Kidney (tissue), 14 donors: ENCODE results near the gene ELOA. TPM values are rescaled to one million over a fixed set of nuclear protein-coding genes. Genes with fewer than 3 reads are reported as not detected.

Source experiments
- DNase-seq, 5 donors: peaks; one replicate each; pipeline ENCODE4 v3.0.0-alpha.2; 2013 to 2020
- FAIRE-seq: peaks from 2 replicates; lab custom pipeline; 2012; peaks lifted over from hg19 to GRCh38; lab: Jason Lieb, UNC
- H3K27ac ChIP-seq, 2 donors: one replicate each; pipeline ENCODE4 v1.7.0; 2013; ENCODE audit warnings: low read depth in 2 of 2, low read length in 2 of 2, inconsistent platforms in 1 of 2
- H3K27me3 ChIP-seq: one replicate; pipeline ENCODE4 v1.7.1; 2013; ENCODE audit warnings: low read length, inconsistent platforms; ENCODE audit not compliant: control insufficient read depth, insufficient read depth
- H3K36me3 ChIP-seq, 3 donors: one replicate each; pipeline versions ENCODE4 v1.7.0 to v1.7.1; 2013; ENCODE audit warnings: low read length in 3 of 3, control low read depth in 1 of 3, inconsistent platforms in 1 of 3; ENCODE audit not compliant: insufficient read depth in 3 of 3, control insufficient read depth in 2 of 3
- H3K4me1 ChIP-seq, 3 donors: one replicate each; pipeline versions ENCODE4 v1.7.0 to v1.7.1; 2013; ENCODE audit warnings: low read length in 3 of 3, inconsistent platforms in 1 of 3, low read depth in 1 of 3; ENCODE audit not compliant: control insufficient read depth in 2 of 3, insufficient read depth in 2 of 3
- H3K4me3 ChIP-seq, 3 donors: one replicate each; pipeline versions ENCODE4 v1.7.0 to v1.8.1; 2013; ENCODE audit warnings: low read length in 3 of 3, control low read depth in 1 of 3, inconsistent platforms in 1 of 3
- H3K9ac ChIP-seq, 3 donors: one replicate each; pipeline versions ENCODE4 v1.7.0 to v1.7.1; 2013; ENCODE audit warnings: low read length in 3 of 3, control low read depth in 1 of 3, inconsistent platforms in 1 of 3
- H3K9me3 ChIP-seq, 3 donors: one replicate each; pipeline versions ENCODE4 v1.7.0 to v1.7.1; 2013; ENCODE audit warnings: low read length in 3 of 3, control low read depth in 1 of 3, inconsistent platforms in 1 of 3; ENCODE audit not compliant: control insufficient read depth in 2 of 3, insufficient read depth in 1 of 3
- intact Hi-C: fragments of 100-400 bp; cut with DNase I; formaldehyde crosslinking; loops from one replicate; pipeline ENCODE4 v1.11.1; 2022
- polyA plus RNA-seq: library from polyadenylated mRNA; stranded (reverse); fragments of 350-450 nt; fragmentation: Illumina TruSeq; extraction: RNeasy Lipid Tissue Mini Kit (QIAGEN cat#74804); gene quantifications from one replicate; pipeline ENCODE4 v1.2.3, GENCODE V29; 2014; ENCODE audit warnings: low read depth, low replicate concordance; ENCODE audit not compliant: insufficient read depth
- total RNA-seq: library from RNA; stranded (reverse); fragmentation: NEBNext Ultra II Directional; extraction: Animal tissue kit (Norgen Biotek cat#: 25700); gene quantifications from one replicate; pipeline ENCODE4 v1.2.1, GENCODE V29; 2021
- TF ChIP-seq, protein P1 (sequence below): IDR thresholded peaks from 3 replicates; pipeline ENCODE4 v1.5.1; 2012; ENCODE audit warnings: mild to moderate bottlenecking, moderate library complexity, borderline replicate concordance; ENCODE audit not compliant: insufficient read depth; ENCODE audit errors: extremely low read depth
- donor health status: control.
- donor health status: control.
- donor health status: control.
- donor health status: control.
- donor health status: control.
- donor health status: DM: yes; HTN: yes; CAD: no.
- donor health status: Normal renal cell carcinoma (clear cell type).

Gene ELOA
- total and polyA plus RNA-seq, 2 donors from 2014 or later = 13.7 to 39.1 TPM

DNA sequence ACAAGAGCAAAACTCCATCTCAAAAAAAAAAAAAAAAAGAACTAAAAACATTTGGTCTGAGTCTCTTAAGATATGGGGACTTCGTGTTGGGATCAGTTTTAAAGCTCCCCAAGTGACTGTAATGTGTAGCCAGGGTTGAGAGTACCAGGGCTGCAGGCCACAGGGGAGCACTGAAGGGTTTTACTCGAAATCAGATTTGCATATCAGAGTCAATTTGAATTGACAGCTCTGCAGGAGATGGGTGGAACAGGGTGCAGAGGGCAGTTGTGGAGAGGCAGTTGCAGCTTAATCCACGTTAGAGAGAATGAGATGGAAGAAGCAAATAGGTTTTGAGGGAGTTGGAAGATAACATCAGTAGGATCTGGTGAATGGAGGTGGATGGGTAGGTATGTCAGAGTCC lies 20.6 kb upstream of the ELOA start:
- H3K27ac ChIP-seq = no peak overlapping the region

DNA sequence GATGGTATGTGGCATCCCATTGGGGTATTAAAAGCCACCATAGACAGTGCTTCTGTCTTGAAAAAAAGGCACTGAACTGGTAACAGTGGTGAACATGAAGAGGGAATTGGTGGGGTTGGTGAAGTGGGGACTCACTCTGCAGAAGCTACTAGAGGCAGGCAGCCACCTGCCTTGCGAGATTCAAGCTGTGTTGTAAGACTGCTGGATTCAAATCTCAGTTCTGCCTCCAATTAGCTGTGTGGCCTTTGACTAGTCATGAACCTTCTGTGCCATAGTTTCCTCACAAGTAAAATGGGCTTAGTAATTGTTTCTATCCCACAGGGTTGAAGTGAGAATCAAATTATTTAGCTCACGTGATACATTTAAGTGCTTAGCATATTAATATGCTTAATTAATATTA lies 16.6 kb upstream of the ELOA start:
- no peak overlapping the region for H3K27ac ChIP-seq
- DNase-seq (no peak), FAIRE-seq (no peak)
- peaks cover 0 to 8% (median 7%) of the 10 kb centered on the region in 3 donors for H3K4me1 ChIP-seq
- intact Hi-C loops = no loop called here
- H3K9ac ChIP-seq = no peak overlapping the region
- H3K4me3 ChIP-seq = no peak overlapping the region
- H3K9me3 ChIP-seq = no peaks in the 10 kb centered on the region
- no peaks in the 10 kb centered on the region for H3K27me3 ChIP-seq
- no peaks in the 10 kb centered on the region for H3K36me3 ChIP-seq
- TF ChIP-seq, protein P1, sequence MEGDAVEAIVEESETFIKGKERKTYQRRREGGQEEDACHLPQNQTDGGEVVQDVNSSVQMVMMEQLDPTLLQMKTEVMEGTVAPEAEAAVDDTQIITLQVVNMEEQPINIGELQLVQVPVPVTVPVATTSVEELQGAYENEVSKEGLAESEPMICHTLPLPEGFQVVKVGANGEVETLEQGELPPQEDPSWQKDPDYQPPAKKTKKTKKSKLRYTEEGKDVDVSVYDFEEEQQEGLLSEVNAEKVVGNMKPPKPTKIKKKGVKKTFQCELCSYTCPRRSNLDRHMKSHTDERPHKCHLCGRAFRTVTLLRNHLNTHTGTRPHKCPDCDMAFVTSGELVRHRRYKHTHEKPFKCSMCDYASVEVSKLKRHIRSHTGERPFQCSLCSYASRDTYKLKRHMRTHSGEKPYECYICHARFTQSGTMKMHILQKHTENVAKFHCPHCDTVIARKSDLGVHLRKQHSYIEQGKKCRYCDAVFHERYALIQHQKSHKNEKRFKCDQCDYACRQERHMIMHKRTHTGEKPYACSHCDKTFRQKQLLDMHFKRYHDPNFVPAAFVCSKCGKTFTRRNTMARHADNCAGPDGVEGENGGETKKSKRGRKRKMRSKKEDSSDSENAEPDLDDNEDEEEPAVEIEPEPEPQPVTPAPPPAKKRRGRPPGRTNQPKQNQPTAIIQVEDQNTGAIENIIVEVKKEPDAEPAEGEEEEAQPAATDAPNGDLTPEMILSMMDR = no peak

More for the DNA sequence above, 20.6 kb upstream of the ELOA start:
- intact Hi-C loops = no loop called here
- no peak overlapping the region for H3K4me3 ChIP-seq
- H3K9me3 ChIP-seq = no peaks in the 10 kb centered on the region
- DNase-seq (no peak), FAIRE-seq (no peak)
- H3K36me3 ChIP-seq = no peaks in the 10 kb centered on the region
- TF ChIP-seq, protein P1 = no peak
- no peak overlapping the region for H3K9ac ChIP-seq
- no peaks in the 10 kb centered on the region for H3K27me3 ChIP-seq
- no peaks in the 10 kb centered on the region for H3K4me1 ChIP-seq

DNA sequence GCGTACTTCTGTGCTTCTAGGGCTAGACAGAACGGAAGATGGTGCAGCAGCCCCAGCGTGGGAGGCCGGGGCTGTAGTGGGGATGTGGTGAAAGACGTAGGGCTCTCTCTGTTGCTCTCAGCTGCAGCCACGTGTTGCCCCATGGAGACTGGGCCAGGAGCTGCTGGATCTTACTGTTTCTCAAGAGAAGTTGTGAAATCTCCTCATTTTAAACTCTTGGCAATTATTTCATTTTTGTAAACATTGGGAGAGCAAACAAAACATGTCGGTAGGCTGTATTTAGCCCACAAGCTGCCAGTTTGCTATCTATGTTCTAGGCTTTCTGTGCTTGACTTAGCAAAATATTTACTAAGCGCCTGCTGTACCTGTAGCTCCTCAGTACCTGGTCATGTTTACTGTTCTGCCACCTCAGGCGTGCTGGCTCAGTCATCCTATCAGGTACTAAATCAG lies 15.9 kb upstream of the ELOA start:
- FAIRE-seq = no peak

More for the DNA sequence above, 15.9 kb upstream of the ELOA start:
- intact Hi-C loops = no loop called here
- Histone ChIP-seq H3K9ac (no peak overlapping the region), H3K4me3 (no peak overlapping the region), H3K27me3 (no peaks in the 10 kb centered on the region), H3K9me3 (no peaks in the 10 kb centered on the region), H3K27ac (peak overlapping the region in 1 of 2 donors; percentile 38), H3K36me3 (no peaks in the 10 kb centered on the region), H3K4me1 (peaks cover 0 to 8% (median 7%) of the 10 kb centered on the region in 3 donors)
- TF ChIP-seq, protein P1 = no peak
- peak in 2 of 5 donors; percentile 11 to 85 for DNase-seq
